Activated CD8-positive, alpha-beta memory T cell treated with anti-CD3 and anti-CD28 coated beads, Interleukin-2, amount 10 ng/mL, durations not matched to agents 7 days and 5 days (primary cell): ENCODE measurements around the gene FCN2. TPM values are rescaled to one million over a fixed set of nuclear protein-coding genes. Genes with fewer than 3 reads are reported as not detected.

Experiments used
- ATAC-seq: fragments of 150-1000 bp; cut with Tn5 transposase; one replicate; pipeline ENCODE4 v1.10.0; 2021; ENCODE audit warnings: moderate library complexity
- CTCF ChIA-PET: fragments of 350-600 bp; sonication (Branson Sonifier 250); formaldehyde crosslinking; loops from one replicate; lab custom pipeline; 2021; ENCODE audit warnings: antibody characterized with exemption; lab: Charles Lee
- DNase-seq: peaks from one replicate; pipeline ENCODE4 v3.0.0-alpha.2; 2020
- H3K27ac Mint-ChIP-seq: one replicate; pipeline ENCODE4 v1.8.0; 2021; ENCODE audit warnings: mild to moderate bottlenecking, mixed read lengths
- H3K27me3 Mint-ChIP-seq: one replicate; pipeline ENCODE4 v1.8.0; 2021; ENCODE audit warnings: mixed read lengths
- H3K36me3 Mint-ChIP-seq: one replicate; pipeline ENCODE4 v1.8.0; 2021; ENCODE audit warnings: mild to moderate bottlenecking, mixed read lengths
- H3K4me1 Mint-ChIP-seq: one replicate; pipeline ENCODE4 v1.8.0; 2021; ENCODE audit warnings: mixed read lengths
- H3K4me3 Mint-ChIP-seq: one replicate; pipeline ENCODE4 v1.8.0; 2021; ENCODE audit warnings: mild to moderate bottlenecking, moderate library complexity, mixed read lengths
- H3K9me3 Mint-ChIP-seq: one replicate; pipeline ENCODE4 v1.8.0; 2022; ENCODE audit warnings: low read depth, mixed read lengths
- total RNA-seq, 2 experiments: library from RNA; stranded (reverse); gene quantifications; one replicate each; pipeline ENCODE4 v1.2.3, GENCODE V29; 2021

FCN2 gene
- total RNA-seq, 2 experiments from 2014 or later: not detected

GRCh38 chr9:134922066-134922931 is 41.7 kb downstream of the FCN2 start:
- CTCF ChIA-PET: no interaction called here
- no peak overlapping the region for H3K4me3 Mint-ChIP-seq
- no peak for ATAC-seq

GRCh38 chr9:134922932-134923240 is 42.3 kb downstream of the FCN2 start:
- H3K4me3 Mint-ChIP-seq: no peak overlapping the region
- CTCF ChIA-PET: no interaction called here
- no peak overlapping the region for H3K27ac Mint-ChIP-seq
- DNase-seq (no peak), ATAC-seq (no peak)
- peaks cover 6% of the 10 kb centered on the region for H3K9me3 Mint-ChIP-seq
- H3K36me3 Mint-ChIP-seq: no peaks in the 10 kb centered on the region
- H3K4me1 Mint-ChIP-seq: no peaks in the 10 kb centered on the region
- H3K27me3 Mint-ChIP-seq: no peaks in the 10 kb centered on the region

More at GRCh38 chr9:134922066-134922931, 41.7 kb downstream of the FCN2 start:
- DNase-seq: no peak
- no peaks in the 10 kb centered on the region for H3K4me1 Mint-ChIP-seq
- peaks cover 6% of the 10 kb centered on the region for H3K9me3 Mint-ChIP-seq
- no peaks in the 10 kb centered on the region for H3K36me3 Mint-ChIP-seq
- no peak overlapping the region for H3K27ac Mint-ChIP-seq
- no peaks in the 10 kb centered on the region for H3K27me3 Mint-ChIP-seq

GRCh38 chr9:134923466-134923865 is 42.9 kb downstream of the FCN2 start:
- Mint-ChIP-seq H3K27ac (no peak overlapping the region), H3K27me3 (no peaks in the 10 kb centered on the region), H3K9me3 (peaks cover 6% of the 10 kb centered on the region), H3K4me3 (no peak overlapping the region), H3K4me1 (no peaks in the 10 kb centered on the region), H3K36me3 (no peaks in the 10 kb centered on the region)
- CTCF ChIA-PET: no interaction called here
- DNase-seq (no peak), ATAC-seq (no peak)

GRCh38 chr9:134925011-134925511 is 44.5 kb downstream of the FCN2 start:
- no peak for ATAC-seq
- H3K4me1 Mint-ChIP-seq: no peaks in the 10 kb centered on the region
- peaks cover 2% of the 10 kb centered on the region for H3K9me3 Mint-ChIP-seq
- no peak overlapping the region for H3K4me3 Mint-ChIP-seq
- H3K27me3 Mint-ChIP-seq: no peaks in the 10 kb centered on the region
- CTCF ChIA-PET: no interaction called here
- DNase-seq: no peak
- no peaks in the 10 kb centered on the region for H3K36me3 Mint-ChIP-seq
- no peak overlapping the region for H3K27ac Mint-ChIP-seq

GRCh38 chr9:134928436-134929192 is 48.0 kb downstream of the FCN2 start:
- DNase-seq (no peak), ATAC-seq (no peak)
- peaks cover 3% of the 10 kb centered on the region for H3K27me3 Mint-ChIP-seq
- no peak overlapping the region for H3K4me3 Mint-ChIP-seq
- no peaks in the 10 kb centered on the region for H3K36me3 Mint-ChIP-seq
- CTCF ChIA-PET: no interaction called here
- no peaks in the 10 kb centered on the region for H3K4me1 Mint-ChIP-seq
- H3K9me3 Mint-ChIP-seq: no peaks in the 10 kb centered on the region
- no peak overlapping the region for H3K27ac Mint-ChIP-seq

GRCh38 chr9:134929193-134930158 is 48.9 kb downstream of the FCN2 start:
- H3K27ac Mint-ChIP-seq: no peak overlapping the region
- H3K4me3 Mint-ChIP-seq: no peak overlapping the region
- peaks cover 3% of the 10 kb centered on the region for H3K27me3 Mint-ChIP-seq

GRCh38 chr9:134930398-134930797 is 49.8 kb downstream of the FCN2 start:
- DNase-seq (no peak), ATAC-seq (no peak)
- H3K4me1 Mint-ChIP-seq: no peaks in the 10 kb centered on the region
- H3K27me3 Mint-ChIP-seq: peaks cover 3% of the 10 kb centered on the region
- H3K9me3 Mint-ChIP-seq: no peaks in the 10 kb centered on the region
- CTCF ChIA-PET: no interaction called here
- H3K27ac Mint-ChIP-seq: no peak overlapping the region
- no peak overlapping the region for H3K4me3 Mint-ChIP-seq
- no peaks in the 10 kb centered on the region for H3K36me3 Mint-ChIP-seq

More at GRCh38 chr9:134929193-134930158, 48.9 kb downstream of the FCN2 start:
- H3K4me1 Mint-ChIP-seq: no peaks in the 10 kb centered on the region
- ATAC-seq: no peak
- no peaks in the 10 kb centered on the region for H3K36me3 Mint-ChIP-seq
- CTCF ChIA-PET: no interaction called here
- DNase-seq: no peak
- no peaks in the 10 kb centered on the region for H3K9me3 Mint-ChIP-seq

- Mint-ChIP-seq H3K27me3 (peaks cover 3% of the 10 kb centered on the region), H3K4me3 (no peak overlapping the region), H3K36me3 (no peaks in the 10 kb centered on the region), H3K9me3 (no peaks in the 10 kb centered on the region), H3K4me1 (no peaks in the 10 kb centered on the region), H3K27ac (no peak overlapping the region)
- CTCF ChIA-PET: no interaction called here
- ATAC-seq (no peak), DNase-seq (no peak)
Observed at GRCh38 chr9:134932171-134932570, 51.6 kb downstream of the FCN2 start.

- no peak for DNase-seq
- no peak overlapping the region for H3K4me3 Mint-ChIP-seq
- CTCF ChIA-PET: no interaction called here
- H3K9me3 Mint-ChIP-seq: no peaks in the 10 kb centered on the region
- H3K36me3 Mint-ChIP-seq: no peaks in the 10 kb centered on the region
- no peak overlapping the region for H3K27ac Mint-ChIP-seq
- no peak for ATAC-seq
- peaks cover 3% of the 10 kb centered on the region for H3K27me3 Mint-ChIP-seq
- no peaks in the 10 kb centered on the region for H3K4me1 Mint-ChIP-seq
Observed at GRCh38 chr9:134932606-134933005, 52.0 kb downstream of the FCN2 start.

GRCh38 chr9:134933076-134933659 is 52.6 kb downstream of the FCN2 start:
- DNase-seq: no peak
- CTCF ChIA-PET: no interaction called here
- no peak overlapping the region for H3K27ac Mint-ChIP-seq
- no peak for ATAC-seq
- H3K9me3 Mint-ChIP-seq: no peaks in the 10 kb centered on the region
- no peak overlapping the region for H3K4me3 Mint-ChIP-seq
- H3K4me1 Mint-ChIP-seq: no peaks in the 10 kb centered on the region
- peaks cover 3% of the 10 kb centered on the region for H3K27me3 Mint-ChIP-seq
- no peaks in the 10 kb centered on the region for H3K36me3 Mint-ChIP-seq

- CTCF ChIA-PET: no interaction called here
- DNase-seq (no peak), ATAC-seq (no peak)
- H3K36me3 Mint-ChIP-seq: no peaks in the 10 kb centered on the region
- no peaks in the 10 kb centered on the region for H3K4me1 Mint-ChIP-seq
- no peak overlapping the region for H3K27ac Mint-ChIP-seq
- no peak overlapping the region for H3K4me3 Mint-ChIP-seq
- H3K9me3 Mint-ChIP-seq: no peaks in the 10 kb centered on the region
- peaks cover 3% of the 10 kb centered on the region for H3K27me3 Mint-ChIP-seq
Observed at GRCh38 chr9:134935056-134935640, 54.5 kb downstream of the FCN2 start.

GRCh38 chr9:134935701-134936345 is 55.2 kb downstream of the FCN2 start:
- H3K4me3 Mint-ChIP-seq: no peak overlapping the region
- no peaks in the 10 kb centered on the region for H3K27me3 Mint-ChIP-seq
- no peaks in the 10 kb centered on the region for H3K9me3 Mint-ChIP-seq
- H3K27ac Mint-ChIP-seq: no peak overlapping the region
- no peaks in the 10 kb centered on the region for H3K4me1 Mint-ChIP-seq
- ATAC-seq: no peak
- no peaks in the 10 kb centered on the region for H3K36me3 Mint-ChIP-seq
- DNase-seq: no peak
- CTCF ChIA-PET: no interaction called here
